WTC11 (cell line): Measurements from ENCODE around the gene PPME1.

Source experiments
- AFF4 ChIP-seq: sonication (generic); formaldehyde crosslinking; IDR thresholded peaks from 2 replicates; pipeline ENCODE4 v1.8.1; 2023; ENCODE audit warnings: mild to moderate bottlenecking, missing genetic modification reagents, borderline replicate concordance
- ATF2 ChIP-seq: sonication (generic); formaldehyde crosslinking; IDR thresholded peaks from 2 replicates; pipeline ENCODE4 v1.8.1; 2022; ENCODE audit warnings: low read depth, missing genetic modification reagents, borderline replicate concordance
- CTCF ChIP-seq: fragments of 200-600 bp; IDR thresholded peaks from 2 replicates; pipeline ENCODE4 v1.8.0; 2022; ENCODE audit warnings: antibody characterized with exemption
- FOXJ3 ChIP-seq: sonication (generic); formaldehyde crosslinking; IDR thresholded peaks from 2 replicates; pipeline ENCODE4 v1.9.0; 2021; ENCODE audit warnings: missing genetic modification reagents, mild to moderate bottlenecking, borderline replicate concordance
- GTF2I ChIP-seq: fragments of 250-450 bp; sonication (Bioruptor Pico); conservative IDR thresholded peaks from 2 replicates; pipeline ENCODE4 v1.4.0; 2021; ENCODE audit warnings: mild to moderate bottlenecking
- USF2 ChIP-seq: sonication (generic); formaldehyde crosslinking; IDR thresholded peaks from 2 replicates; pipeline ENCODE4 v1.8.1; 2023; ENCODE audit warnings: mild to moderate bottlenecking, missing genetic modification reagents, moderate library complexity

GRCh38 chr11:74225565-74225964 is 54.5 kb downstream of the PPME1 start:
- TF ChIP-seq USF2 (CRISPR knock-in tag) (no peak), GTF2I (CRISPR knock-in tag) (no peak), FOXJ3 (CRISPR knock-in tag) (no peak), CTCF (no peak), AFF4 (CRISPR knock-in tag) (no peak), ATF2 (CRISPR knock-in tag) (no peak)
